B cell (primary cell): Measurements from ENCODE around the gene NES. TPM values are rescaled to one million over a fixed set of nuclear protein-coding genes. Genes with fewer than 3 reads are reported as not detected.

ENCODE experiments used
- ATAC-seq: fragments of 200-7000 bp; cut with Tn5 transposase; one replicate; pipeline ENCODE4 v1.10.0; 2021; ENCODE audit warnings: low read depth, mild to moderate bottlenecking, moderate number of reproducible peaks, moderate library complexity
- CTCF ChIA-PET: fragments of 350-600 bp; sonication (Branson Sonifier 250); formaldehyde crosslinking; loops from one replicate; lab custom pipeline; 2021; ENCODE audit warnings: antibody characterized with exemption, inconsistent platforms; lab: Charles Lee
- POLR2A ChIA-PET: fragments of 350-600 bp; sonication (Branson Sonifier 250); formaldehyde crosslinking; loops from one replicate; lab custom pipeline; 2021; ENCODE audit warnings: antibody characterized with exemption; lab: Charles Lee
- DNase-seq: peaks from one replicate; pipeline ENCODE4 v3.0.0; 2013
- H2AFZ ChIP-seq: 2 replicates; pipeline ENCODE4 v1.6.1; 2012; ENCODE audit warnings: mild to moderate bottlenecking, low read depth, low read length; ENCODE audit not compliant: insufficient read depth, poor library complexity, severe bottlenecking
- H3K27ac ChIP-seq, 2 donors: 1 replicate in 1 of 2; 2 replicates in 1 of 2; pipeline ENCODE4 v1.5.1; 2012 to 2013; ENCODE audit warnings: low read length in 2 of 2, mild to moderate bottlenecking in 2 of 2, moderate library complexity in 1 of 2
- H3K27me3 ChIP-seq, 4 experiments: fragments of 200-600 bp in 1 of 4; sonication (generic) in 1 of 4; replicated peaks in 1 of 4; 1 replicate in 2 of 4; 2 replicates in 2 of 4; pipeline versions ENCODE4 v1.6.1 to v1.7.0; 2013 to 2016; ENCODE audit warnings: low read length in 3 of 4, mild to moderate bottlenecking in 2 of 4, mixed read lengths in 1 of 4, moderate library complexity in 1 of 4; ENCODE audit not compliant: insufficient read depth in 4 of 4, control insufficient read depth in 3 of 4; ENCODE audit errors: control extremely low read depth in 1 of 4
- H3K36me3 ChIP-seq, 2 experiments: replicated peaks in 1 of 2; 1 replicate in 1 of 2; 2 replicates in 1 of 2; pipeline versions ENCODE4 v1.6.1 to v1.7.1; 2013; ENCODE audit warnings: low read length in 1 of 2; ENCODE audit not compliant: insufficient read depth in 2 of 2, control insufficient read depth in 1 of 2; ENCODE audit errors: control extremely low read depth in 1 of 2, extremely low read depth in 1 of 2
- H3K4me1 ChIP-seq, 2 donors: fragments of 200-600 bp in 1 of 2; sonication (generic) in 1 of 2; 1 replicate in 1 of 2; 2 replicates in 1 of 2; pipeline versions ENCODE4 v1.5.1 to v1.6.1; 2013 to 2017; ENCODE audit warnings: low read length in 2 of 2; ENCODE audit not compliant: control insufficient read depth in 2 of 2, insufficient read depth in 2 of 2
- H3K4me2 ChIP-seq: replicated peaks from 2 replicates; pipeline ENCODE3; 2012; ENCODE audit warnings: mild to moderate bottlenecking, low read depth, low read length; ENCODE audit not compliant: poor library complexity, severe bottlenecking
- H3K4me3 ChIP-seq, 5 experiments: fragments of 200-600 bp in 1 of 5; sonication (generic) in 1 of 5; 1 replicate in 3 of 5; 2 replicates in 2 of 5; pipeline versions ENCODE4 v1.5.1 to v1.7.0; 2011 to 2016; ENCODE audit warnings: low read length in 4 of 5, mild to moderate bottlenecking in 4 of 5, low read depth in 2 of 5, control low read depth in 1 of 5, moderate library complexity in 1 of 5; ENCODE audit not compliant: insufficient read depth in 1 of 5; ENCODE audit errors: control extremely low read depth in 1 of 5, extremely low read depth in 1 of 5
- H3K79me2 ChIP-seq: fragments of 200-600 bp; sonication (generic); one replicate; pipeline ENCODE4 v1.6.0; 2016; ENCODE audit warnings: low read length; ENCODE audit not compliant: control insufficient read depth, insufficient read depth
- H3K9ac ChIP-seq: fragments of 200-600 bp; sonication (generic); 2 replicates; pipeline ENCODE4 v1.6.1; 2017; ENCODE audit warnings: mild to moderate bottlenecking, low read length, moderate library complexity
- H3K9me3 ChIP-seq, 3 donors: one replicate each; pipeline versions ENCODE4 v1.6.1 to v1.7.1; 2013; ENCODE audit warnings: low read length in 2 of 3; ENCODE audit not compliant: control insufficient read depth in 2 of 3, insufficient read depth in 1 of 3; ENCODE audit errors: control extremely low read depth in 1 of 3
- H4K20me1 ChIP-seq: 2 replicates; pipeline ENCODE4 v1.6.0; 2012; ENCODE audit warnings: mild to moderate bottlenecking, low read length; ENCODE audit not compliant: insufficient read depth, control insufficient read depth, poor library complexity, severe bottlenecking
- H3K27ac Mint-ChIP-seq: one replicate; pipeline ENCODE4 v1.8.0; 2021; ENCODE audit warnings: mixed read lengths
- H3K27me3 Mint-ChIP-seq: one replicate; pipeline ENCODE4 v1.8.0; 2021; ENCODE audit warnings: mixed read lengths
- H3K4me1 Mint-ChIP-seq: one replicate; pipeline ENCODE4 v1.8.0; 2021; ENCODE audit warnings: mixed read lengths
- H3K4me3 Mint-ChIP-seq: one replicate; pipeline ENCODE4 v1.8.0; 2021; ENCODE audit warnings: mixed read lengths
- H3K9me3 Mint-ChIP-seq: one replicate; pipeline ENCODE4 v1.8.0; 2022; ENCODE audit warnings: mixed read lengths; ENCODE audit not compliant: insufficient read depth
- EZH2 ChIP-seq: IDR thresholded peaks from 2 replicates; pipeline ENCODE4 v1.6.1; 2012; ENCODE audit warnings: borderline replicate concordance, low read depth, mild to moderate bottlenecking, moderate library complexity, low read length; ENCODE audit not compliant: insufficient read depth, poor library complexity, severe bottlenecking
- WGBS: methylation state at CpG from one replicate; pipeline ENCODE4 v1.1.5; 2013; ENCODE audit warnings: missing lambda C conversion rate; ENCODE audit not compliant: insufficient coverage; 5-methylcytosine and 5-hydroxymethylcytosine counted together
- intact Hi-C: fragments of 100-400 bp; cut with micrococcal nuclease; formaldehyde crosslinking; loops from one replicate; pipeline ENCODE4 v1.10.0; 2022
- polyA plus RNA-seq: library from polyadenylated mRNA; depleted of rRNA; stranded (reverse); fragments of >200 nt; gene quantifications from 2 replicates; pipeline ENCODE4 v1.2.3, GENCODE V29; 2012
- total RNA-seq, 2 donors: library from RNA; stranded (reverse); fragments of 120-200 nt in 1 of 2; gene quantifications; 1 replicate in 1 of 2; 2 replicates in 1 of 2; pipeline versions ENCODE4 v1.2.3 to v1.2.4, GENCODE V29; 2013 to 2022
- TF ChIP-seq, protein P1 (sequence below): fragments of 200-600 bp; IDR thresholded peaks from one replicate; pipeline ENCODE4 v1.8.0; 2022; ENCODE audit warnings: antibody characterized with exemption, mild to moderate bottlenecking

NES gene
- total and polyA plus RNA-seq, 2 donors (not counting 1 experiment from before 2014, with no cell fraction given), result 0.05 TPM; not detected in 1

DNA sequence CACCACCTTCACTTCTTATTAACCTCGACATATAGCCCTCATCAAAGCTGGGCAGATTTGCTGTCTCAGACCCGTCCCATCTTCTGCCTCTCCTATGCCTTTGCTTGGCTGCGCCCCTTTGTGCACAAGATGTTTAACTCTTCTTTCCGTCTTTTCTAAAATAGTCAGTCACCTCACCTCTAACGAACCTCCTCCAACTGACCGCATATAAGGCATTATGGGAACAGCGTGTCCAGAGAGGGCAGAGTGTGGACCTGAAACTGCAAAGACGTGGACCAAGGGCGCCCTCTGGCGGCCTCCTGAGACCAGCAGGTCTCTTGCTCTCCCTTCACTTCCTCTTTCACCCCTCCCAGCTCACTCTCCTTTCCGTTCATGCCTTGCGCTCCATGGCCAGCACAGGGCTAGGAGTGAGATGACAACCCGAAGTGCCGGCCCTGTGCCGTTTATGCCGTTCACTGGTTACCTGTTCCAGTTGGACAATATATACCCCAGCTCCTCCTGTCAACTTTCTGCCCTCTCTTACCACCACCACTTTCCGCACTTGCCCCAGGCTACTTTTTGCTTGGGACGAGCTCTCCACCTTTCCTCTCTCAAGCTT lies 48.6 kb upstream of the NES start:
- peak overlapping the region; percentile 97 for H3K9ac ChIP-seq
- H3K79me2 ChIP-seq, result peaks cover 63% of the 10 kb centered on the region
- H3K27me3 ChIP-seq, result no peaks in the 10 kb centered on the region
- DNase-seq (peak; percentile 90), ATAC-seq (peak; percentile 31)
- peak overlapping the region; percentile 24 for H2AFZ ChIP-seq
- peak overlapping the region; percentile 9 to 98 (median 40) for H3K4me3 ChIP-seq
- peak overlapping the region; percentile 81 for H3K4me2 ChIP-seq
- no peaks in the 10 kb centered on the region for H3K27me3 Mint-ChIP-seq
- no peaks in the 10 kb centered on the region for H3K9me3 Mint-ChIP-seq
- TF ChIP-seq, protein P1, sequence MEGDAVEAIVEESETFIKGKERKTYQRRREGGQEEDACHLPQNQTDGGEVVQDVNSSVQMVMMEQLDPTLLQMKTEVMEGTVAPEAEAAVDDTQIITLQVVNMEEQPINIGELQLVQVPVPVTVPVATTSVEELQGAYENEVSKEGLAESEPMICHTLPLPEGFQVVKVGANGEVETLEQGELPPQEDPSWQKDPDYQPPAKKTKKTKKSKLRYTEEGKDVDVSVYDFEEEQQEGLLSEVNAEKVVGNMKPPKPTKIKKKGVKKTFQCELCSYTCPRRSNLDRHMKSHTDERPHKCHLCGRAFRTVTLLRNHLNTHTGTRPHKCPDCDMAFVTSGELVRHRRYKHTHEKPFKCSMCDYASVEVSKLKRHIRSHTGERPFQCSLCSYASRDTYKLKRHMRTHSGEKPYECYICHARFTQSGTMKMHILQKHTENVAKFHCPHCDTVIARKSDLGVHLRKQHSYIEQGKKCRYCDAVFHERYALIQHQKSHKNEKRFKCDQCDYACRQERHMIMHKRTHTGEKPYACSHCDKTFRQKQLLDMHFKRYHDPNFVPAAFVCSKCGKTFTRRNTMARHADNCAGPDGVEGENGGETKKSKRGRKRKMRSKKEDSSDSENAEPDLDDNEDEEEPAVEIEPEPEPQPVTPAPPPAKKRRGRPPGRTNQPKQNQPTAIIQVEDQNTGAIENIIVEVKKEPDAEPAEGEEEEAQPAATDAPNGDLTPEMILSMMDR, result peak; percentile 96
- TF ChIP-seq EZH2, result no peak
- peak overlapping the region in 1 of 2 donors; percentile 20 for H3K27ac ChIP-seq
- peaks cover 0 to 45% of the 10 kb centered on the region in 2 experiments for H3K36me3 ChIP-seq
- peaks cover 40 to 48% of the 10 kb centered on the region in 2 donors for H3K4me1 ChIP-seq
- no peak overlapping the region for H3K27ac Mint-ChIP-seq
- H3K4me1 Mint-ChIP-seq, result peaks cover 26% of the 10 kb centered on the region
- intact Hi-C loops, result loop anchor here (1.0 to 5.0 kb wide), 3 partner anchors 36 to 223 kb away; partner anchors contain the start of gene MEF2D
- no peaks in the 10 kb centered on the region for H3K9me3 ChIP-seq
- H4K20me1 ChIP-seq, result peaks cover 67% of the 10 kb centered on the region
- H3K4me3 Mint-ChIP-seq, result no peak overlapping the region
- 16% methylated on average over 17 of the region's 18 CpGs for WGBS
- ChIA-PET POLR2A (interaction anchor here (0.7 to 1.5 kb wide), 3 partner anchors 11 to 42 kb away, joined by 3 to 6 read pairs (median 3); partner anchors contain the start of gene PRCC), CTCF (interaction anchor here (0.7 to 9.5 kb wide), 45 partner anchors 8 to 340 kb away, joined by 3 to 245 read pairs (median 5); partner anchors contain the start of genes CRABP2, HAPLN2, HDGF and INSRR)

DNA sequence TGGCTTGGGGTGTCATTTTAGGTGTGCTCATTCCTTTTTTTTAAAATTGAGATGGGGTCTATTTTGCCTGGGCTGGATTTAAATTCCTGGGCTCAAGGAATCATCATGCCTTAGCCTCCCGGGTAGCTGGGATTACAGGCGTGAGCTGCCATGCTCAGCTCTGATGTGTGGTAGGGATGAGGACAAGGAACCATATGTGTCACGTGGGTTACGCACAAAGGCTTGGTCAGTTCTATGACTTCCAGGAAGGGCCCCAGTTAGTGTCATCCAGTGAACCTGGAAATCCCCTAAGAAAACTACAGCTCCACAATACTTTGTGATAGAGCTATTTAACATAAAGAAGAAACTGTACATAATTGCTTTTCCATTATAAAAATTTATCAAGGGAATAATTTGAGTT lies 44.3 kb upstream of the NES start:
- POLR2A ChIA-PET, result no interaction called here
- Mint-ChIP-seq H3K9me3 (no peaks in the 10 kb centered on the region), H3K27me3 (no peaks in the 10 kb centered on the region), H3K27ac (no peak overlapping the region), H3K4me3 (no peak overlapping the region), H3K4me1 (peaks cover 13% of the 10 kb centered on the region)
- TF ChIP-seq, protein P1, result no peak
- TF ChIP-seq EZH2, result no peak
- Histone ChIP-seq H3K9ac (no peak overlapping the region), H3K4me2 (no peak overlapping the region), H4K20me1 (peaks cover 63% of the 10 kb centered on the region), H3K27ac (no peak overlapping the region), H3K9me3 (no peaks in the 10 kb centered on the region), H3K36me3 (peaks cover 0 to 49% of the 10 kb centered on the region in 2 experiments), H3K27me3 (no peaks in the 10 kb centered on the region), H3K4me1 (peaks cover 22 to 23% of the 10 kb centered on the region in 2 donors), H3K79me2 (peaks cover 46% of the 10 kb centered on the region), H3K4me3 (no peak overlapping the region), H2AFZ (no peak overlapping the region)
- WGBS, result 92% methylated on average over 2 of the region's 4 CpGs
- CTCF ChIA-PET, result interaction anchor here (0.8 to 9.5 kb wide), 4 partner anchors 15 to 36 kb away, joined by 3 to 245 read pairs (median 5); partner anchors contain the start of gene CRABP2
- ATAC-seq, result no peak
- intact Hi-C loops, result no loop called here
- no peak for DNase-seq
